Neural progenitor cell (in vitro differentiated cells): ENCODE results near the gene EXD2.

Experiments
- CTCF ChIP-seq: fragments of 200-600 bp; sonication (generic); IDR thresholded peaks from 2 replicates; pipeline ENCODE4 v1.5.1; 2017; ENCODE audit warnings: antibody characterized with exemption, mild to moderate bottlenecking
- EZH2 ChIP-seq: fragments of 200-600 bp; sonication (generic); IDR thresholded peaks from 2 replicates; pipeline ENCODE4 v1.6.1; 2017; ENCODE audit warnings: antibody characterized with exemption, mild to moderate bottlenecking, moderate library complexity

GRCh38 chr14:69263771-69264170, 72.5 kb downstream of the EXD2 start:
- TF ChIP-seq CTCF (no peak), EZH2 (no peak)
